Rectal smooth muscle tissue (tissue), 1 donor: ENCODE data around the gene HHLA2.
"Not testable (repeated sequence)": the region's sequence is repeated elsewhere in the genome, so short reads cannot be mapped to it uniquely, and the experiment has no call there.

Experiments
- H3K27ac ChIP-seq: one replicate; pipeline ENCODE4 v1.7.0; 2013; ENCODE audit warnings: low read depth, low read length, inconsistent platforms
- H3K27me3 ChIP-seq: one replicate; pipeline ENCODE4 v1.7.0; 2013; ENCODE audit warnings: low read length; ENCODE audit not compliant: control insufficient read depth, insufficient read depth
- H3K36me3 ChIP-seq: one replicate; pipeline ENCODE4 v1.7.0; 2013; ENCODE audit warnings: low read length; ENCODE audit not compliant: control insufficient read depth, insufficient read depth
- H3K4me1 ChIP-seq: one replicate; pipeline ENCODE4 v1.7.0; 2013; ENCODE audit warnings: low read length; ENCODE audit not compliant: control insufficient read depth, insufficient read depth
- H3K4me3 ChIP-seq: one replicate; pipeline ENCODE4 v1.7.0; 2013; ENCODE audit warnings: low read length
- H3K9ac ChIP-seq: one replicate; pipeline ENCODE4 v1.7.0; 2013; ENCODE audit warnings: low read length

Gene HHLA2

DNA sequence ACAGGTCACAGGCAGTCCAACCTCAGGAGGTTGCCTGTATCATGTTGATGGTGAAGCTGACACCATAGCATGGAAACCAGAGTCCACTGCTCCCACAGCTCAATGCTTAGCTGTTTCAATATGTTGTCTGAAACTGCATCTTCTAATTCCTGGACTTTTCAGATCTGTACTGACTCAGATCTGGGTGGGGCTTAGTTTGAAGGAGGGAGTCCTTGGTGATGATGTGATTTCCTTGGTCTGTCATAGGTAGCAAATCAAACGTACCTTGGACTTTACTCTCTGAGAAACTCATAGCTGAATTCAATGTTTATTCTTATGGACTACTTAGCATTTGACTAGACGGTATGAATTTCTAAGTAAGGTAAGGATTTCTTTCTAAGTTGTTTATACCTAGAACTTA, at the start of gene HHLA2:
Gene HHLA2 (plus strand): TSS at position 310 of the 400 bp plus-strand sequence. CDS start 55,266 bp downstream, outside the sequence.
- Histone ChIP-seq H3K4me1 (no peaks in the 10 kb centered on the region), H3K4me3 (peak within 1 kb of the TSS; percentile 22), H3K36me3 (no peaks in the 10 kb centered on the region), H3K27me3 (no peaks in the 10 kb centered on the region), H3K27ac (no peak within 1 kb of the TSS), H3K9ac (no peak within 1 kb of the TSS)

- Histone ChIP-seq H3K4me1 (no peaks in the 10 kb centered on the region), H3K4me3 (no peak overlapping the region), H3K36me3 (no peaks in the 10 kb centered on the region), H3K9ac (no peak overlapping the region), H3K27ac (no peak overlapping the region), H3K27me3 (no peaks in the 10 kb centered on the region)
These were observed 45.7 kb upstream of the HHLA2 start for GRCh38 chr3:108250626-108251025.

GRCh38 chr3:108251265-108251664, 45.1 kb upstream of the HHLA2 start:
- H3K27ac ChIP-seq = no peak overlapping the region
- H3K4me3 ChIP-seq = no peak overlapping the region
- no peak overlapping the region for H3K9ac ChIP-seq

GRCh38 chr3:108251844-108252243, 44.5 kb upstream of the HHLA2 start:
- H3K4me3 ChIP-seq = no peak overlapping the region
- H3K27ac ChIP-seq = no peak overlapping the region
- H3K9ac ChIP-seq = no peak overlapping the region
- no peaks in the 10 kb centered on the region for H3K27me3 ChIP-seq
- H3K4me1 ChIP-seq = no peaks in the 10 kb centered on the region
- no peaks in the 10 kb centered on the region for H3K36me3 ChIP-seq

More at GRCh38 chr3:108251265-108251664, 45.1 kb upstream of the HHLA2 start:
- Histone ChIP-seq H3K27me3 (no peaks in the 10 kb centered on the region), H3K36me3 (no peaks in the 10 kb centered on the region), H3K4me1 (no peaks in the 10 kb centered on the region)

DNA sequence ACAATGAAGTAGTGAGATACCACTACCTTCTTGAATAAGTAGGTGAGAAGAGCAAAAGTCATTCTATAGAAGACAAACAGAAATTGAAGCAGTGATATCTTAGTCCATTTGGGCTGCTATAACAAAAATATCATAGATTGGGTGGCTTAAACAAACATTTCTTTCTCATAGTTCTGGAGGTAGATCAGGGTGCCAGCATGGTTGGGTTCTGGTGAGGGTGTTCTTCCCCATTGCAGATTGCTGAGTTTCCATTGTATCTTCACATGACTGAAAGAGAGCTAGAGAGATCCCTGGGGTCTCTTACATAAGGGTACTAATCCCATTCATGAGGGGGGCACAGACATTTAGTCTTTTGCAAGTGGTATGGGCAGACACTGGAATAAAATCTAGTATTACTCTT, 41.2 kb upstream of the HHLA2 start:
- Histone ChIP-seq H3K4me1 (no peaks in the 10 kb centered on the region), H3K4me3 (no peak overlapping the region), H3K36me3 (no peaks in the 10 kb centered on the region), H3K9ac (no peak overlapping the region), H3K27me3 (no peaks in the 10 kb centered on the region), H3K27ac (no peak overlapping the region)

DNA sequence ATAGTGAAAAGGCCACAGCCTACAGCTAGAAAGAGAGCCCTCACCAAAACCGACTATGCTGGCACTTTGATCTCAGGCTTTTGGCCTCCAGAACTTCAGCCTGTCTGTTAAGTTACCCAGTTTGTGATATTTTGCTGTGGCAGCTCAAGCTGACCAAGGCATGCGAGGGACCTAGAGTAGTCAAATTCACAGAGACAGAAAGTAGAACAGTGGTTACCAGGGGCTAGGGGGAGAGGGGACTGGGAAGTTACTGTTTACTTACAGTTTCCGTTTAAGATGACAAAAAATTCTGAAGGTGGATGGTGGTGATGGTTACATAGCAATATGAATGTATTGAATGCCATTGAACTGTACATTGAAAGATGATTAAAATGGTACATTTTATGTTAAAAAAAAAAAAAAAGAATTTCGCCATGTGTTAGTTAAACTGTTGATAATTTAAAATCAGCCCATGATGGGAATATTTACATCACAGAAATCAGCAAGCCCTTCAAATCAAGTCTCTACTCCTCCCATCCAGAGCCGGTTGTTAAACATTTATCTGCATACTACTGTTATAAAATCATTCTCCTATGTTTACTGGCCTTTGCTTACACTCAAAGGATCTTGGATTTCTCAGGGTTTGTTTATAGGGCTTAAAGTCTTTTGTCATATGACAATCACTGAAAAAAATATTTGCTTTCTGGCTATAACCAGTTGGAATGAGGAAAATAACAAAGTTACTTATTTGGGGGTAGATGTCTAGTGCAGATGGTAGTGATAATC, 31.6 kb upstream of the HHLA2 start:
- H3K27ac ChIP-seq, H3K4me1 ChIP-seq, H3K9ac ChIP-seq, H3K4me3 ChIP-seq, H3K27me3 ChIP-seq, H3K36me3 ChIP-seq: not testable (repeated sequence)

- H3K27ac ChIP-seq, H3K4me1 ChIP-seq, H3K27me3 ChIP-seq, H3K9ac ChIP-seq, H3K4me3 ChIP-seq, H3K36me3 ChIP-seq: not testable (repeated sequence)
These were observed 28.1 kb upstream of the HHLA2 start for GRCh38 chr3:108268235-108268634.

GRCh38 chr3:108271626-108272025, 24.7 kb upstream of the HHLA2 start:
- Histone ChIP-seq H3K27me3 (no peaks in the 10 kb centered on the region), H3K4me1 (no peaks in the 10 kb centered on the region), H3K27ac (no peak overlapping the region), H3K36me3 (no peaks in the 10 kb centered on the region), H3K4me3 (no peak overlapping the region), H3K9ac (no peak overlapping the region)

DNA sequence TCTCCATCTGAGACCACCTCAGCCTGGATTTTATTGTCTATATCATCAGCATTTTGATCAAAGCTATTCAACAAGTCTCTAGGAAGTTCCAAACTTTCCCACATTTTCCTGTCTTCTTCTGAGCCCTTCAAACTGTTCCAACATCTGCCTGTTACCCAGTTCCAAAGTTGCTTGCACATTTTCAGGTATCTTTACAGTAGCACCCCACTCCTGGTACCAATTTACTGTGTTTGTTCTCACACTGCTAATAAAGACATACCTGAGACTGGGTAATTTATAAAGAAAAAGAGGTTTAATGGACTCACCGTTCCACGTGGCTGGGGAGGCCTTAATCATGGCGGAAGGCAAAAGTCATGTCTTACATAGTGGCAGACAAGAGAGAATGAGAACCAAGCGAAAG, 17.3 kb upstream of the HHLA2 start:
- H3K9ac ChIP-seq, H3K27me3 ChIP-seq, H3K27ac ChIP-seq, H3K4me1 ChIP-seq, H3K4me3 ChIP-seq, H3K36me3 ChIP-seq: not testable (repeated sequence)

GRCh38 chr3:108280476-108280875, 15.9 kb upstream of the HHLA2 start:
- H3K4me1 ChIP-seq = no peaks in the 10 kb centered on the region
- H3K27ac ChIP-seq = no peak overlapping the region
- no peaks in the 10 kb centered on the region for H3K36me3 ChIP-seq
- H3K9ac ChIP-seq = no peak overlapping the region
- no peaks in the 10 kb centered on the region for H3K27me3 ChIP-seq
- H3K4me3 ChIP-seq = no peak overlapping the region

DNA sequence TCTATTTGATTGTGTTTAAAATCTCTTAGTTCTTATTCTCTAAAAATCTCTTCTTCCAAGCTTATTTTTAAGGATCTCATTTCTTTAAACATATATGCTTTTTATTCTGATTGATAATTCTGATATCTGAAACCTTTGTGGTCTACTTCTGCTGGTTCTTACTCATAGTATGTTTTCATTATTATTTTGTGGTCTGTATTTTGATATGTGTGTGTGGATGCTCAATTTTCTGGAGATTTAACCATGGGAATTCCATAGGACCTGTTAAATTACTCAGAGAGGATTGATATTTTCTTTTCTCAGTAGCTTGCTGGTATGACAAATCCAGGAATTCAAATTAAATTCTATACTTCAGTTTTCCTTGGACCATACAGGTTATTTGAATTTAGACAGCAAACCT, 14.7 kb upstream of the HHLA2 start:
- no peaks in the 10 kb centered on the region for H3K4me1 ChIP-seq
- no peaks in the 10 kb centered on the region for H3K27me3 ChIP-seq
- H3K9ac ChIP-seq = no peak overlapping the region
- H3K27ac ChIP-seq = no peak overlapping the region
- no peak overlapping the region for H3K4me3 ChIP-seq
- no peaks in the 10 kb centered on the region for H3K36me3 ChIP-seq

DNA sequence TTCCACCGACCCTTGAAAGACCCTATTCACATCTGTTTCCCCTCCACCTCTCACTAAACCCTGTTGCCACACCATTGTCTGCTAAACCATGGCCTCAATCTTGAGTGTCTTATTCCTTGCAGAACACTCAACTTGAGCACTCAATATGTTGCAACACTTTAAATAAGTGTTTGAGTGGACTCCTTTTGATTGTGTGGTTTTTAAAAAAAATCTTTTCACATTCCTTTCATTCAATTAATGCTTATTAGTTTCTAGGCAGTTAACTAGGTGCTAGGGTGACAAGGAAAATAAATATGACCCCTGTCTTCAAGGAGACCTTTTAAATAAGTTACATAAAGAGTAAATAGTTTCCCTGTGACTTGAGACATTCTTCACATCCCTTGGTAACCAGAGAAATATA, 13.3 kb upstream of the HHLA2 start:
- no peaks in the 10 kb centered on the region for H3K36me3 ChIP-seq
- H3K4me1 ChIP-seq = no peaks in the 10 kb centered on the region
- no peak overlapping the region for H3K27ac ChIP-seq
- H3K4me3 ChIP-seq = no peak overlapping the region
- no peaks in the 10 kb centered on the region for H3K27me3 ChIP-seq
- H3K9ac ChIP-seq = no peak overlapping the region

- H3K4me1 ChIP-seq = no peaks in the 10 kb centered on the region
- H3K4me3 ChIP-seq = no peak overlapping the region
- no peaks in the 10 kb centered on the region for H3K27me3 ChIP-seq
- H3K27ac ChIP-seq = no peak overlapping the region
- H3K9ac ChIP-seq = no peak overlapping the region
- no peaks in the 10 kb centered on the region for H3K36me3 ChIP-seq
These were observed 12.4 kb upstream of the HHLA2 start for GRCh38 chr3:108283989-108284388.
